Smooth muscle cell (in vitro differentiated cells): ENCODE data around the gene NECAB3. TPM values are rescaled to one million over a fixed set of nuclear protein-coding genes. Genes with fewer than 3 reads are reported as not detected.
A peak's percentile ranks its signal among the peaks of the same experiment; 100 is the strongest.

ENCODE experiments used
- DNase-seq: peaks from one replicate; lab custom pipeline; 2025; ENCODE audit not compliant: unreplicated experiment; lab: John Stamatoyannopoulos, UW
- H2AFZ ChIP-seq: fragments of 200-600 bp; sonication (generic); 2 replicates; pipeline ENCODE4 v1.6.0; 2016; ENCODE audit warnings: antibody characterized with exemption, low read depth, mild to moderate bottlenecking
- H3F3A ChIP-seq: fragments of 200-600 bp; sonication (generic); 2 replicates; pipeline ENCODE4 v1.6.0; 2017; ENCODE audit warnings: antibody characterized with exemption, low read depth
- H3K27ac ChIP-seq: fragments of 200-600 bp; sonication (generic); 2 replicates; pipeline ENCODE4 v1.5.1; 2016; ENCODE audit warnings: low read depth, mild to moderate bottlenecking
- H3K27me3 ChIP-seq: fragments of 200-600 bp; sonication (generic); 2 replicates; pipeline ENCODE4 v1.6.1; 2016; ENCODE audit warnings: low read depth, mild to moderate bottlenecking
- H3K36me3 ChIP-seq: fragments of 200-600 bp; sonication (generic); 2 replicates; pipeline ENCODE4 v1.5.1; 2016; ENCODE audit warnings: low read depth
- H3K4me1 ChIP-seq: fragments of 200-600 bp; sonication (generic); 2 replicates; pipeline ENCODE4 v1.5.1; 2016; ENCODE audit warnings: low read depth
- H3K4me2 ChIP-seq: fragments of 200-600 bp; sonication (generic); 2 replicates; pipeline ENCODE4 v1.6.0; 2016; ENCODE audit warnings: mild to moderate bottlenecking
- H3K4me3 ChIP-seq: fragments of 200-600 bp; sonication (generic); 2 replicates; pipeline ENCODE4 v1.5.1; 2016; ENCODE audit warnings: mild to moderate bottlenecking
- H3K79me2 ChIP-seq: fragments of 200-600 bp; sonication (generic); 2 replicates; pipeline ENCODE4 v1.6.0; 2016; ENCODE audit warnings: low read depth, mild to moderate bottlenecking
- H3K9ac ChIP-seq: fragments of 200-600 bp; sonication (generic); 2 replicates; pipeline ENCODE4 v1.6.0; 2016; ENCODE audit warnings: low read depth
- H3K9me3 ChIP-seq: fragments of 200-600 bp; sonication (generic); replicated peaks from 2 replicates; pipeline ENCODE4 v1.5.1; 2016; ENCODE audit warnings: low read depth
- H4K20me1 ChIP-seq: fragments of 200-600 bp; sonication (generic); 2 replicates; pipeline ENCODE4 v1.6.0; 2016; ENCODE audit warnings: low read depth
- WGBS: methylation state at CpG from one replicate; pipeline ENCODE4 v1.1.7; 2016; ENCODE audit warnings: low lambda C conversion rate; 5-methylcytosine and 5-hydroxymethylcytosine counted together
- polyA plus RNA-seq: library from polyadenylated mRNA; unstranded; fragments of >200 nt; fragmentation: Nextera tagmentation; extraction: Ambion mirVana; gene quantifications from 2 replicates; pipeline ENCODE4 v1.2.1, GENCODE V29; 2016
- total RNA-seq: library from RNA; depleted of rRNA; stranded (reverse); fragments of >200 nt; gene quantifications from 2 replicates; pipeline ENCODE4 v1.2.3, GENCODE V29; 2014
- TF ChIP-seq, protein P1 (sequence below): fragments of 200-600 bp; sonication (generic); IDR thresholded peaks from 2 replicates; pipeline ENCODE4 v1.5.1; 2017; ENCODE audit warnings: borderline replicate concordance, mild to moderate bottlenecking, antibody characterized with exemption; ENCODE audit not compliant: insufficient read depth, poor library complexity, severe bottlenecking

NECAB3 gene
- total and polyA plus RNA-seq, 2 experiments from 2014 or later = 20.3 to 25.8 TPM

DNA sequence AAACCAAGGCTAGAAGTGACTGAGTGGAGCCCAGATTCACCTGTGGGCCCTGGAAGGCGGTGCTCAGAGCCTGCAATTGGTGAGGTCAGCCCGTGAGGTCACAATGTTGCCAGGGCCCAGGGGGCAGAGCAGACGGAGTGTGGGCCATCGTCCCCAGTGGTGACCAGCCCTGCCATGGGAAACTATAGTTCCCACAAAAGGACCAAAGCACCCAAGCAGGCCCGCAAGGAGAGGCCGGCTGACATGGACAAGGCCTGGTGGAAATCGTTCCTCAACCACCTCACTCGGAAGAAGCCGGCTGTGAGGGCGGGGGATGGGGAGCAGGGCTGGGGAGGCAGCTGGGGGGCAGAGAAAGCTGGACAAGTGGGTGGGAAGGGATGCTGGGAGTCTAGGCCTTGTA is 12.1 kb downstream of the NECAB3 start, which contains the start of gene C20orf144:
C20orf144 (plus strand) TSS at position 156 of the 400 bp plus-strand sequence; CDS start at position 175, 19 bp downstream.
- Histone ChIP-seq H3K9me3 (no peaks in the 10 kb centered on the region), H4K20me1 (no peaks in the 10 kb centered on the region), H3K36me3 (peaks cover 6% of the 10 kb centered on the region), H3K79me2 (peaks cover 5% of the 10 kb centered on the region), H3K4me3 (peak within 1 kb of the TSS; percentile 75), H3F3A (peaks cover 12% of the 10 kb centered on the region), H3K27ac (peak within 1 kb of the TSS; percentile 63), H3K4me2 (peak within 1 kb of the TSS; percentile 96), H3K4me1 (peaks cover 6% of the 10 kb centered on the region), H3K9ac (peak within 1 kb of the TSS; percentile 66), H3K27me3 (no peaks in the 10 kb centered on the region), H2AFZ (peak within 1 kb of the TSS; percentile 56)
- no peak for DNase-seq
- WGBS = 95% methylated on average over 10 of the region's 10 CpGs
- TF ChIP-seq, protein P1, sequence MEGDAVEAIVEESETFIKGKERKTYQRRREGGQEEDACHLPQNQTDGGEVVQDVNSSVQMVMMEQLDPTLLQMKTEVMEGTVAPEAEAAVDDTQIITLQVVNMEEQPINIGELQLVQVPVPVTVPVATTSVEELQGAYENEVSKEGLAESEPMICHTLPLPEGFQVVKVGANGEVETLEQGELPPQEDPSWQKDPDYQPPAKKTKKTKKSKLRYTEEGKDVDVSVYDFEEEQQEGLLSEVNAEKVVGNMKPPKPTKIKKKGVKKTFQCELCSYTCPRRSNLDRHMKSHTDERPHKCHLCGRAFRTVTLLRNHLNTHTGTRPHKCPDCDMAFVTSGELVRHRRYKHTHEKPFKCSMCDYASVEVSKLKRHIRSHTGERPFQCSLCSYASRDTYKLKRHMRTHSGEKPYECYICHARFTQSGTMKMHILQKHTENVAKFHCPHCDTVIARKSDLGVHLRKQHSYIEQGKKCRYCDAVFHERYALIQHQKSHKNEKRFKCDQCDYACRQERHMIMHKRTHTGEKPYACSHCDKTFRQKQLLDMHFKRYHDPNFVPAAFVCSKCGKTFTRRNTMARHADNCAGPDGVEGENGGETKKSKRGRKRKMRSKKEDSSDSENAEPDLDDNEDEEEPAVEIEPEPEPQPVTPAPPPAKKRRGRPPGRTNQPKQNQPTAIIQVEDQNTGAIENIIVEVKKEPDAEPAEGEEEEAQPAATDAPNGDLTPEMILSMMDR = no peak

DNA sequence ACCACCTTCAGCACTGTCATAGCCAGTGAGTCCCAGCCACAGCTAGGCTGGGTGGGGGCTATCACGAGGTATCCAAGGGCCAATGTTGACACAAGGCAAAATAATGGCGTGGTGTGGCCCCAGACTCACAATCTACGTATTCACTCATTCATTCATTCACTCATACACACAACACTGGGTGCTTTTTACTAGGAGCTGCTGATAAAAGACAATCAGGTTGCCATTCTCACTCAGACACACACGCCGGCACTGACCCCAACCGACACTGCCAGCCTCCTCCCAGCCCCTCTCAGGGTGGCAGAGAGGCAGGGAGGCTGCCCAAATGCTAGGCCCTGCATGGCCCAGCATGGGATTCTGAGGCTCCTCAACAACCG is 13.6 kb downstream of the NECAB3 start:
- Histone ChIP-seq H3F3A (peaks cover 8% of the 10 kb centered on the region), H3K27ac (no peak overlapping the region), H3K36me3 (peaks cover 6% of the 10 kb centered on the region), H3K4me3 (no peak overlapping the region), H3K79me2 (peaks cover 5% of the 10 kb centered on the region), H3K9ac (no peak overlapping the region), H3K9me3 (no peaks in the 10 kb centered on the region), H3K4me1 (peaks cover 6% of the 10 kb centered on the region), H3K27me3 (no peaks in the 10 kb centered on the region), H4K20me1 (no peaks in the 10 kb centered on the region), H2AFZ (no peak overlapping the region), H3K4me2 (no peak overlapping the region)
- WGBS = 93% methylated on average over 7 of the region's 7 CpGs
- TF ChIP-seq, protein P1 = no peak
- DNase-seq = no peak

DNA sequence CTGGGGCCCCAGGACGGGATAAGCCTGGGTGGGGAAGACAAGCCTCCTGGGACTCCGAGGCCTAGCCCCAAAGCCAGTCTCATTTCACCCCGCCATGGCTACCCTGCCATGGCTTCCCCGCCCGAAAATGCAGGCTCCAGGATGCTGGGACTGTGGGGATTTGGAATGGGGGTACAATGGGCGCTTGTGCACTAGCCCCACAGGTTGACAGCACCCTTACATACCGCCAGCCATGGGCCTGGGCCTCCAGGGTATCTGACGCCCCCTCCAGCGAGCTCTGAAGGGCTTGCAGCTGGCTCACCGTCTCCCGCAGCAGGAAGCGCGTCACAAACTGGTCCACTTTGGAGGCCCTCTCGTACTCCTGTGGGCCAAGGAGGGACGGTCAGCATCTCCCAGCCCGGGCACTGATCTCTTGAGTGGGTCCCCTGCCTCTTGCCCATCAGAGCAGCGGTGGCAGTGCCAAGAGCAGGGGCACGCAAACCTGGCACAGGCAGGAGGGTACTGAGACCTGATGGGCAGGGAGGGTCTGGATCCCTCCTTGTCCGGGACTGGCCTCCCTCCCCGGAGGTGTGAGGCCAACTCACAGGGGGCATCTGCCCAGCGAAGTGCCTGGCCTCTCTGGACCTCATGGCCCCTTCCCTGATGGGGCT is 14.1 kb downstream of the NECAB3 start:
- TF ChIP-seq, protein P1 = no peak
- no peak overlapping the region for H3K27ac ChIP-seq
- H3F3A ChIP-seq = peaks cover 12% of the 10 kb centered on the region
- DNase-seq = no peak
- no peak overlapping the region for H3K4me2 ChIP-seq
- peaks cover 5% of the 10 kb centered on the region for H3K79me2 ChIP-seq
- WGBS = 97% methylated on average over 21 of the region's 21 CpGs
- H3K36me3 ChIP-seq = peaks cover 6% of the 10 kb centered on the region
- H3K4me1 ChIP-seq = peaks cover 6% of the 10 kb centered on the region
- H3K9me3 ChIP-seq = no peaks in the 10 kb centered on the region
- no peak overlapping the region for H3K9ac ChIP-seq
- no peak overlapping the region for H3K4me3 ChIP-seq
- no peak overlapping the region for H2AFZ ChIP-seq
- no peaks in the 10 kb centered on the region for H3K27me3 ChIP-seq
- no peaks in the 10 kb centered on the region for H4K20me1 ChIP-seq
